Measurements from ENCODE around the gene NPTX1. TPM values are rescaled to one million over a fixed set of nuclear protein-coding genes. Genes with fewer than 3 reads are reported as not detected.

Gene NPTX1
- total RNA-seq, 1 donor from 2014 or later = not detected

DNA sequence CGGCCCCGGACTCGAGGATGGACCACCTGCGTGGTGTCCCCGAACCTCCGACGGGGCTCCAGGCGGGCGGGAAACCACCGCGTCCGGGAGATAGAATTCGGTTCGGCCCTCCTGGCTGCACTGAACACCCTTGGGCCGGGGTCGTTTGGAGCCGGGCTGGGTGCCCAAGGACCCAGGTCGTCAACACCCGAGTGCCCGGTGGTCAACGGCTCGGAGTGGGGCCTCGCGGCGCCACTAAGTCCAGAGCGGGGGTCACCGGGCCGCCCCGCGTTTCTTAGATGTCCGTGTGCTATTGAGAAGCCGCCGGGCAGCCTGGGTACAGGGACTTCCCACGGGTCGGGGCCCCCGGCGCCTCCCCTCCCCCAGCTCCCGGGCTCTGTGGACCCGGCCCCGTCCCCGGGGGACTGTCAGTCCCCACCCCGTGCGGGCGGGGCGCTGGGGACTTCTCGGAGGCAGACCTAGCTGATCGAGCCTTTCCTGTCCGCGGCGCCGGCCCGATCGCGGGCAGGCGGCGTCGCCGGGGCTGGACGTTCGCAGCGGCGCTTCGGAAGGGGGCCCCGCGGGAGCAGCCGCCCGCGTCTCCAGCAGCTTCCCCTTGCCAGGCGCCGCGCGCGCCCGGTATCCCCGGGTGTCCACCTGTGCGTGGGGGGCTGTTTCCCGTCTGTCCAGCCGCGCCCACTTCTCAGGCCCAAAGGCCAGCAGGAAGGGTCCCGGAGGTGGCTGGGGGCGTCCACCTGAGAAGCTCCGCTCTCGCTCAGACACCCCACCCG, 655 bp upstream of the NPTX1 start:
- no peak overlapping the region for H3K4me3 Mint-ChIP-seq (ENCODE audit: low read depth)
- H3K27me3 Mint-ChIP-seq = peaks cover 69% of the 10 kb centered on the region
- no peaks in the 10 kb centered on the region for H3K36me3 Mint-ChIP-seq (ENCODE audit: insufficient read depth)
- no peak for TF ChIP-seq CTCF (IDR thresholded peaks at IDR 0.05; ENCODE audit: unreplicated experiment)
- no peaks in the 10 kb centered on the region for H3K9me3 Mint-ChIP-seq (ENCODE audit: low read depth)
- DNase-seq (ENCODE audit: low spot score, unreplicated experiment) = no peak
- H3K4me1 Mint-ChIP-seq (ENCODE audit: low read depth) = peaks cover 6% of the 10 kb centered on the region
- no peak overlapping the region for H3K27ac Mint-ChIP-seq

GRCh38 chr17:80474961-80475909, 1.2 kb downstream of the NPTX1 start:
- H3K27ac Mint-ChIP-seq = no peak overlapping the region
- H3K4me3 Mint-ChIP-seq (ENCODE audit: low read depth) = peak overlapping the region; percentile 27
- H3K9me3 Mint-ChIP-seq (ENCODE audit: low read depth) = no peaks in the 10 kb centered on the region
- H3K27me3 Mint-ChIP-seq = peaks cover 71% of the 10 kb centered on the region
- DNase-seq (ENCODE audit: low spot score, unreplicated experiment) = no peak
- no peak for TF ChIP-seq CTCF (IDR thresholded peaks at IDR 0.05; ENCODE audit: unreplicated experiment)
- H3K4me1 Mint-ChIP-seq (ENCODE audit: low read depth) = peaks cover 6% of the 10 kb centered on the region
- H3K36me3 Mint-ChIP-seq (ENCODE audit: insufficient read depth) = no peaks in the 10 kb centered on the region

GRCh38 chr17:80474231-80474960, 2.0 kb downstream of the NPTX1 start:
- H3K4me1 Mint-ChIP-seq (ENCODE audit: low read depth) = peaks cover 6% of the 10 kb centered on the region
- TF ChIP-seq CTCF (IDR thresholded peaks at IDR 0.05; ENCODE audit: unreplicated experiment) = no peak
- no peak overlapping the region for H3K27ac Mint-ChIP-seq
- no peaks in the 10 kb centered on the region for H3K9me3 Mint-ChIP-seq (ENCODE audit: low read depth)
- no peak for DNase-seq (ENCODE audit: low spot score, unreplicated experiment)
- peaks cover 66% of the 10 kb centered on the region for H3K27me3 Mint-ChIP-seq
- H3K4me3 Mint-ChIP-seq (ENCODE audit: low read depth) = peak overlapping the region; percentile 27
- no peaks in the 10 kb centered on the region for H3K36me3 Mint-ChIP-seq (ENCODE audit: insufficient read depth)

DNA sequence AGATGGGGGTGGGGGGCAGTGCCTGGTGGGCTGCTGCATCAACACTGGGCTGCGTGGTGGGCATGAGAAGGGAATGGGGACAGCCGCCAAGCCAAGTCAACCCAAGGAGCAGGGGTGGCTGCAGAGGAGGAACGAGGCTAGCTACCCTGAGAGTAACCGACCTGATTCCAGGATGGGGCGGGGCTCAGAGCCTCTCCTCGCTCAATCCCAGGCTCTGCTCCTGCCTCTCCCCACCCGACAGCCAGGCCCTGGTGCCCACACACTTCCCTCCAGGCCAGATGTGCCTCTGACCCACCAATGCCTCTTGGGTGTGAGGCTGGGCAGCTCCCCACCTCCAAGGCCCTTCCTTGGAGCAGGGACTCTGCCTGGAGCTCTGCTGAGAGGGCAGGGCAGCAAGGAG, 2.7 kb downstream of the NPTX1 start:
- no peaks in the 10 kb centered on the region for H3K9me3 Mint-ChIP-seq (ENCODE audit: low read depth)
- no peak overlapping the region for H3K27ac Mint-ChIP-seq
- H3K4me1 Mint-ChIP-seq (ENCODE audit: low read depth) = peaks cover 6% of the 10 kb centered on the region
- no peak for TF ChIP-seq CTCF (IDR thresholded peaks at IDR 0.05; ENCODE audit: unreplicated experiment)
- H3K36me3 Mint-ChIP-seq (ENCODE audit: insufficient read depth) = no peaks in the 10 kb centered on the region
- no peak for DNase-seq (ENCODE audit: low spot score, unreplicated experiment)
- H3K27me3 Mint-ChIP-seq = peaks cover 66% of the 10 kb centered on the region
- no peak overlapping the region for H3K4me3 Mint-ChIP-seq (ENCODE audit: low read depth)

DNA sequence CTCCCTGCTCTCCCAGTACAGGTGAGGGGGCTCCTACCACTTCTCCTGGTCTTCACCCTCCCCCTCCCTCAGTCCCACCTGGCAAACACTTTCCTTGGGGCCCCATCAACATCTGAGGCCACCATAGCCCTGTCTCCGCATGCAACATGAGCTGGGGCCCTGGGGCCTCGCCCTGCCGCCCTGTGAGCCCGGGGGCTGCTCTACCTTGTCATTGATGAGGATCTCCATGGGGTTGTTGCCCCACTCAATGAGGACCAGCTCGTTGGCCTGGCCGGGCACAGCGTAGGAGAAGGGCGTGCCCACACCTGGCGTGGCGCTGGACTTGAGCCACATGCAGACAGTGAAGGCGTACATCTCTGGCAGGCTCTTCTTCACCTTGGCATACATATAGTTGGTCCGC, 3.4 kb downstream of the NPTX1 start:
- DNase-seq (ENCODE audit: low spot score, unreplicated experiment) = no peak
- H3K27ac Mint-ChIP-seq = no peak overlapping the region
- no peak overlapping the region for H3K4me3 Mint-ChIP-seq (ENCODE audit: low read depth)
- peaks cover 6% of the 10 kb centered on the region for H3K4me1 Mint-ChIP-seq (ENCODE audit: low read depth)
- no peaks in the 10 kb centered on the region for H3K36me3 Mint-ChIP-seq (ENCODE audit: insufficient read depth)
- no peaks in the 10 kb centered on the region for H3K9me3 Mint-ChIP-seq (ENCODE audit: low read depth)
- H3K27me3 Mint-ChIP-seq = peaks cover 69% of the 10 kb centered on the region
- TF ChIP-seq CTCF (IDR thresholded peaks at IDR 0.05; ENCODE audit: unreplicated experiment) = no peak

Measured in progenitor cell of endocrine pancreas (in vitro differentiated cells).